Measurements from ENCODE around the gene PCDH20. TPM values are rescaled to one million over a fixed set of nuclear protein-coding genes. Genes with fewer than 3 reads are reported as not detected.

PCDH20 gene
- polyA plus RNA-seq, 1 donor from 2014 or later, result 8.0 TPM

DNA sequence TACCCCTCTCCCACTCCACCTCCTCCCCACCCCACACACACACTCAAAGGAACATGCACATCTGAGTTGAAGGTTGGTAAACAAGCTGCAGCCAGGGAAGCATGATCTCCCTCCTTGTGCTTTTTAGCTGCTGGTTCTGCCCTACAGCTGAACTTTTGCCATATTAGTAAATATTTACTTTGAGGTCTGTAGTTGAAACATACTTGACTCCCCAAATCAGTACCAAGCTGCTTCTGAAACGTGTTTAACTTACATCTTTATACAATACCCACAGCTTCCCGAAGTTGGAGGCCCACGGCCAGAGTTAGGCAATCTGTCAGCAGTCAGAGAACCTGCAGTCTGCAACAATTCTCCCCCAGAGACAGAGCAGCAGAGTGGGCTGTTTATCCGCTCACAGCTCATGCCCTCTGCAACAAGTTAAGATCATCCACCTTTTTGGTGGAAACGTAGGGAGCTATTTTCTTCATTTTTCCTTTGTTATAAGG is 1.5 kb upstream of the PCDH20 start:
- Histone ChIP-seq H3K36me3 (ENCODE audit: insufficient read depth, low read length) (no peaks in the 10 kb centered on the region), H3K9me2 (ENCODE audit: insufficient read depth, low read length) (no peaks in the 10 kb centered on the region), H3K27me3 (ENCODE audit: insufficient read depth, low read depth, low read length) (peaks cover 45% of the 10 kb centered on the region), H3F3A (ENCODE audit: insufficient read depth, low read length, poor library complexity, severe bottlenecking) (no peaks in the 10 kb centered on the region), H3K4me2 (ENCODE audit: low read length) (no peak overlapping the region), H4K20me1 (ENCODE audit: insufficient read depth) (no peaks in the 10 kb centered on the region), H3K79me2 (replicated peaks; ENCODE audit: insufficient read depth, low read length) (no peaks in the 10 kb centered on the region), H3K27ac (ENCODE audit: low read length) (no peak overlapping the region), H3K4me3 (ENCODE audit: low read length) (no peak overlapping the region), H2AFZ (ENCODE audit: low read depth, low read length) (no peak overlapping the region), H3K9me3 (ENCODE audit: low read length) (no peaks in the 10 kb centered on the region), H3K9ac (ENCODE audit: low read length) (no peak overlapping the region)
- no peak for TF ChIP-seq RAD21 (conservative IDR thresholded peaks at IDR 0.05)
- TF ChIP-seq TAF1 (IDR thresholded peaks at IDR 0.05; ENCODE audit: low read depth), result no peak
- TF ChIP-seq POLR2AphosphoS5 (IDR thresholded peaks at IDR 0.05), result no peak
- no peak for TF ChIP-seq EP300 (conservative IDR thresholded peaks at IDR 0.05; ENCODE audit: poor library complexity, severe bottlenecking)
- TF ChIP-seq EZH2 (IDR thresholded peaks at IDR 0.05; ENCODE audit: borderline replicate concordance, insufficient read depth, low read length, poor library complexity, severe bottlenecking), result no peak
- TF ChIP-seq, protein P1, sequence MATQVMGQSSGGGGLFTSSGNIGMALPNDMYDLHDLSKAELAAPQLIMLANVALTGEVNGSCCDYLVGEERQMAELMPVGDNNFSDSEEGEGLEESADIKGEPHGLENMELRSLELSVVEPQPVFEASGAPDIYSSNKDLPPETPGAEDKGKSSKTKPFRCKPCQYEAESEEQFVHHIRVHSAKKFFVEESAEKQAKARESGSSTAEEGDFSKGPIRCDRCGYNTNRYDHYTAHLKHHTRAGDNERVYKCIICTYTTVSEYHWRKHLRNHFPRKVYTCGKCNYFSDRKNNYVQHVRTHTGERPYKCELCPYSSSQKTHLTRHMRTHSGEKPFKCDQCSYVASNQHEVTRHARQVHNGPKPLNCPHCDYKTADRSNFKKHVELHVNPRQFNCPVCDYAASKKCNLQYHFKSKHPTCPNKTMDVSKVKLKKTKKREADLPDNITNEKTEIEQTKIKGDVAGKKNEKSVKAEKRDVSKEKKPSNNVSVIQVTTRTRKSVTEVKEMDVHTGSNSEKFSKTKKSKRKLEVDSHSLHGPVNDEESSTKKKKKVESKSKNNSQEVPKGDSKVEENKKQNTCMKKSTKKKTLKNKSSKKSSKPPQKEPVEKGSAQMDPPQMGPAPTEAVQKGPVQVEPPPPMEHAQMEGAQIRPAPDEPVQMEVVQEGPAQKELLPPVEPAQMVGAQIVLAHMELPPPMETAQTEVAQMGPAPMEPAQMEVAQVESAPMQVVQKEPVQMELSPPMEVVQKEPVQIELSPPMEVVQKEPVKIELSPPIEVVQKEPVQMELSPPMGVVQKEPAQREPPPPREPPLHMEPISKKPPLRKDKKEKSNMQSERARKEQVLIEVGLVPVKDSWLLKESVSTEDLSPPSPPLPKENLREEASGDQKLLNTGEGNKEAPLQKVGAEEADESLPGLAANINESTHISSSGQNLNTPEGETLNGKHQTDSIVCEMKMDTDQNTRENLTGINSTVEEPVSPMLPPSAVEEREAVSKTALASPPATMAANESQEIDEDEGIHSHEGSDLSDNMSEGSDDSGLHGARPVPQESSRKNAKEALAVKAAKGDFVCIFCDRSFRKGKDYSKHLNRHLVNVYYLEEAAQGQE (IDR thresholded peaks at IDR 0.05; ENCODE audit: borderline replicate concordance), result no peak
- no peak for TF ChIP-seq MXI1 (conservative IDR thresholded peaks at IDR 0.05; ENCODE audit: poor library complexity, severe bottlenecking)

DNA sequence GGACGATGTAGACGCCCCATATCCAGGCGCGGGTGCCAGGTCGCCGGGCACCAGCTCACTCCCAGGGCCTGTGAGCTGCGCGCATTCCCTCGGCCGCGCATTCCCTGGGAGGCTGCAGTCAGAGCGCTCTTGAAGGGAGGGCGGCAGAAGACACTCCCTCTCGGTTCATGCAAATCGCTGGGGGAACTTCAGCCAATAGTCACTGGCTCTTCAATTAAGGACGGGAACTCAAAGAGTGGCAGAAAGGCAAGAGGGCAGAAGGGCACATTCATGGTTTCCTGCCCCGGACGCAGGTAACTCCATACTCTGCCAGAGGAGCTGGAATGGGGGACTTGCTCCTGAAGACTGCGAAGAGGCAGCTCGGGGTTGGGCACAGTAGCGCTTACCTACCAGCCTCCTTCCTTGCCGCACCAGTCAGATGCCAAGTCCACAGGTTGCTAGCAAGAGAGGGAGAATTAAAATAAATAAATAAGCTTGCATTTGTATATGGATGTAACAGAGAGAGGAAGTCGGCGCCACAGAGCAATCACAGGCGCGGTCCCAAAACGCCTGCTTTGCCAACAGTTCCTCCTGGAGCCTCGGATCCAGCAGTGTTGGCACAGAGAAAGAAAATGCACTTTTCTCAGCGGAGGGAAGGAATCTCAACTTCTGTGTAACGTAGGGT is 459 bp downstream of the PCDH20 start:
- H3K4me2 ChIP-seq (ENCODE audit: low read length), result peak overlapping the region; percentile 38
- H3K9me2 ChIP-seq (ENCODE audit: insufficient read depth, low read length), result no peaks in the 10 kb centered on the region
- H3K9me3 ChIP-seq (ENCODE audit: low read length), result no peaks in the 10 kb centered on the region
- peak overlapping the region; percentile 70 for H3K4me3 ChIP-seq (ENCODE audit: low read length)
- H3K27ac ChIP-seq (ENCODE audit: low read length), result peak overlapping the region; percentile 4
- no peaks in the 10 kb centered on the region for H3K79me2 ChIP-seq (replicated peaks; ENCODE audit: insufficient read depth, low read length)
- no peaks in the 10 kb centered on the region for H3K36me3 ChIP-seq (ENCODE audit: insufficient read depth, low read length)
- H2AFZ ChIP-seq (ENCODE audit: low read depth, low read length), result no peak overlapping the region
- TF ChIP-seq RAD21 (conservative IDR thresholded peaks at IDR 0.05) (peak; percentile 7), EP300 (conservative IDR thresholded peaks at IDR 0.05; ENCODE audit: poor library complexity, severe bottlenecking) (no peak)
- TF ChIP-seq, protein P1 (IDR thresholded peaks at IDR 0.05; ENCODE audit: borderline replicate concordance), result no peak
- peaks cover 53% of the 10 kb centered on the region for H3K27me3 ChIP-seq (ENCODE audit: insufficient read depth, low read depth, low read length)
- no peaks in the 10 kb centered on the region for H3F3A ChIP-seq (ENCODE audit: insufficient read depth, low read length, poor library complexity, severe bottlenecking)
- H4K20me1 ChIP-seq (ENCODE audit: insufficient read depth), result no peaks in the 10 kb centered on the region
- peak overlapping the region; percentile 58 for H3K9ac ChIP-seq (ENCODE audit: low read length)
